ENCODE measurements around the gene LRFN5. TPM values are rescaled to one million over a fixed set of nuclear protein-coding genes. Genes with fewer than 3 reads are reported as not detected.
"Not testable (repeated sequence)": the region's sequence is repeated elsewhere in the genome, so short reads cannot be mapped to it uniquely, and the experiment has no call there.

Gene LRFN5
- polyA plus RNA-seq, 1 of the 3 experiments (the other 2 are of a cell fraction) = not detected

DNA sequence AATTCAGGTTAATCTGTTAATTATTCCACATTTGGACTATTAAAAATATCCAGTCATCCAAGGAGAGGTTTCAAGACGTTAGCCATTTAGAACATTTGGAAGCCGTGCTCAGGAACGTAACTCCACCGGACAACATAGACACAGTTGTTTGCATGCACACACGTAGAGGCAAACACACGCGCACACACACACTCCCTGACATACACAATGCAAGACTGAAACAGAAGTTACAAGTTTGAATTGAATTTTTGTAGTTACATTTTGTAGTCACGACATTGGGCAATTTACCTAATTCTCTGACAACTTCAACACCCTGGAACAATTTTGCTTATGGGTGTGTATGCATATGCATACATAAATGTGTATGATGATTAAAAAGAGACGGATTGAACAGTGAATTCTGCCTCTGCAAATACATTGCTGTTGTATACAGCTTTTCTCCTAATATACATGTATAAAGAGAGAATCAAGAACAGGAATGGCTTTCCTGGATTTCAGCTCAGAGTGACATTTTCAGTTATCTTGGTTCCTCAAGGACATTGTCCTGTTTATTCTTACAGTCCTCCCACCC, 298.8 kb downstream of the LRFN5 start:
- H3K79me2 ChIP-seq (ENCODE audit: insufficient read depth) = no peaks in the 10 kb centered on the region
- TF ChIP-seq JUND (IDR thresholded peaks at IDR 0.05) = no peak
- no peak for TF ChIP-seq FOSL2 (IDR thresholded peaks at IDR 0.05; ENCODE audit: borderline replicate concordance, low read depth)
- TF ChIP-seq, protein P1, sequence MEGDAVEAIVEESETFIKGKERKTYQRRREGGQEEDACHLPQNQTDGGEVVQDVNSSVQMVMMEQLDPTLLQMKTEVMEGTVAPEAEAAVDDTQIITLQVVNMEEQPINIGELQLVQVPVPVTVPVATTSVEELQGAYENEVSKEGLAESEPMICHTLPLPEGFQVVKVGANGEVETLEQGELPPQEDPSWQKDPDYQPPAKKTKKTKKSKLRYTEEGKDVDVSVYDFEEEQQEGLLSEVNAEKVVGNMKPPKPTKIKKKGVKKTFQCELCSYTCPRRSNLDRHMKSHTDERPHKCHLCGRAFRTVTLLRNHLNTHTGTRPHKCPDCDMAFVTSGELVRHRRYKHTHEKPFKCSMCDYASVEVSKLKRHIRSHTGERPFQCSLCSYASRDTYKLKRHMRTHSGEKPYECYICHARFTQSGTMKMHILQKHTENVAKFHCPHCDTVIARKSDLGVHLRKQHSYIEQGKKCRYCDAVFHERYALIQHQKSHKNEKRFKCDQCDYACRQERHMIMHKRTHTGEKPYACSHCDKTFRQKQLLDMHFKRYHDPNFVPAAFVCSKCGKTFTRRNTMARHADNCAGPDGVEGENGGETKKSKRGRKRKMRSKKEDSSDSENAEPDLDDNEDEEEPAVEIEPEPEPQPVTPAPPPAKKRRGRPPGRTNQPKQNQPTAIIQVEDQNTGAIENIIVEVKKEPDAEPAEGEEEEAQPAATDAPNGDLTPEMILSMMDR (IDR thresholded peaks at IDR 0.05) = no peak
- 47% methylated on average over 9 of the region's 9 CpGs for WGBS (ENCODE audit: low lambda C conversion rate)
- no peaks in the 10 kb centered on the region for H4K20me1 ChIP-seq (ENCODE audit: insufficient read depth)
- H3K27ac ChIP-seq (ENCODE audit: low read depth in 2 of 2, low read length in 1 of 2) = no peak overlapping the region
- no peak for DNase-seq
- H2AFZ ChIP-seq (ENCODE audit: low read depth) = no peak overlapping the region
- H3K4me2 ChIP-seq = no peak overlapping the region
- no peaks in the 10 kb centered on the region; a peak in 1 of 4 replicates for H3K4me1 ChIP-seq (ENCODE audit: control insufficient read depth in 1 of 2, insufficient read depth in 2 of 2, low read depth in 1 of 2, low read length in 1 of 2)
- H3K27me3 ChIP-seq (ENCODE audit: insufficient read depth) = no peaks in the 10 kb centered on the region
- H3K4me3 ChIP-seq (ENCODE audit: low read depth in 2 of 2, low read length in 1 of 2) = no peak overlapping the region
- H3K9ac ChIP-seq = no peak overlapping the region
- no peaks in the 10 kb centered on the region for H3K9me2 ChIP-seq
- CTCF ChIA-PET = no interaction called here
- H3F3A ChIP-seq (replicated peaks; ENCODE audit: insufficient read depth) = no peaks in the 10 kb centered on the region
- POLR2A ChIA-PET = no interaction called here
- H3K9me3 ChIP-seq = no peaks in the 10 kb centered on the region
- no peaks in the 10 kb centered on the region for H3K36me3 ChIP-seq (replicated peaks in 1 of 2; ENCODE audit: control insufficient read depth in 1 of 2, insufficient read depth in 2 of 2, low read length in 1 of 2)

GRCh38 chr14:41911155-41911554, 304.5 kb downstream of the LRFN5 start:
- CTCF ChIA-PET; H3K9me2 ChIP-seq; H3K9ac ChIP-seq; H3F3A ChIP-seq (replicated peaks; ENCODE audit: insufficient read depth); DNase-seq; POLR2A ChIA-PET; H3K4me2 ChIP-seq; H3K36me3 ChIP-seq (replicated peaks in 1 of 2; ENCODE audit: control insufficient read depth in 1 of 2, insufficient read depth in 2 of 2, low read length in 1 of 2); H3K9me3 ChIP-seq; H3K4me1 ChIP-seq (ENCODE audit: control insufficient read depth in 1 of 2, insufficient read depth in 2 of 2, low read depth in 1 of 2, low read length in 1 of 2); H2AFZ ChIP-seq (ENCODE audit: low read depth); H4K20me1 ChIP-seq (ENCODE audit: insufficient read depth); H3K27me3 ChIP-seq (ENCODE audit: insufficient read depth); H3K79me2 ChIP-seq (ENCODE audit: insufficient read depth); H3K4me3 ChIP-seq (ENCODE audit: low read depth in 2 of 2, low read length in 1 of 2); H3K27ac ChIP-seq (ENCODE audit: low read depth in 2 of 2, low read length in 1 of 2): not testable (repeated sequence)
- 2% methylated on average over 6 of the region's 12 CpGs for WGBS (ENCODE audit: low lambda C conversion rate)

DNA sequence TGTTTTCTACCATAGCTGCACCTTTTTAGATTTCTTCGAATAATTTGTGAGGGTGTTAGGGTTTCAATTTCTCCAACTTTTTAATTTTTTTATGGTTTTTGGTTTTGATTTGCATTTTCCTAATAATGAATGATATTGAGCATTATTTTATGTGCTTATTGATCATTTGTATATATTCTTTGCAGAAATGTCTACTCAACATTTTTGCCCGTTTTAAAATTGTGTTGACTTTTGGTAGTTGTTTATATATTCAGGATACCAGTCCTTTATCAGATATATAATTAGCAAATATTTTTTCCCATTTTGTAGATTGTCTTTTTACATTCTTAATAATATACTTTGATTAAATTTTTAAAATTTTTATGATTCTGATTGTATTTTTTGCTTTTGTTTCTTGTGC, 306.7 kb downstream of the LRFN5 start:
- CTCF ChIA-PET = no interaction called here
- DNase-seq = no peak
- Histone ChIP-seq H3K9ac (no peak overlapping the region), H3K27me3 (ENCODE audit: insufficient read depth) (no peaks in the 10 kb centered on the region), H3K4me3 (ENCODE audit: low read depth in 2 of 2, low read length in 1 of 2) (no peak overlapping the region), H3K79me2 (ENCODE audit: insufficient read depth) (no peaks in the 10 kb centered on the region), H3K4me1 (ENCODE audit: control insufficient read depth in 1 of 2, insufficient read depth in 2 of 2, low read depth in 1 of 2, low read length in 1 of 2) (no peaks in the 10 kb centered on the region), H3K9me3 (no peaks in the 10 kb centered on the region), H3K27ac (ENCODE audit: low read depth in 2 of 2, low read length in 1 of 2) (no peak overlapping the region), H2AFZ (ENCODE audit: low read depth) (no peak overlapping the region), H3K9me2 (no peaks in the 10 kb centered on the region), H4K20me1 (ENCODE audit: insufficient read depth) (no peaks in the 10 kb centered on the region), H3K4me2 (no peak overlapping the region), H3K36me3 (replicated peaks in 1 of 2; ENCODE audit: control insufficient read depth in 1 of 2, insufficient read depth in 2 of 2, low read length in 1 of 2) (no peaks in the 10 kb centered on the region), H3F3A (replicated peaks; ENCODE audit: insufficient read depth) (no peaks in the 10 kb centered on the region)
- WGBS (ENCODE audit: low lambda C conversion rate) = 4% methylated on average over 2 of the region's 2 CpGs
- TF ChIP-seq, protein P1 (IDR thresholded peaks at IDR 0.05) = no peak
- no peak for TF ChIP-seq ZBTB33 (IDR thresholded peaks at IDR 0.05; ENCODE audit: borderline replicate concordance, low read depth)
- no peak for TF ChIP-seq POLR2AphosphoS5 (IDR thresholded peaks at IDR 0.05; ENCODE audit: low read depth, low read length)
- TF ChIP-seq MEF2A (IDR thresholded peaks at IDR 0.05; ENCODE audit: borderline replicate concordance, low read depth) = no peak
- TF ChIP-seq, protein P2, sequence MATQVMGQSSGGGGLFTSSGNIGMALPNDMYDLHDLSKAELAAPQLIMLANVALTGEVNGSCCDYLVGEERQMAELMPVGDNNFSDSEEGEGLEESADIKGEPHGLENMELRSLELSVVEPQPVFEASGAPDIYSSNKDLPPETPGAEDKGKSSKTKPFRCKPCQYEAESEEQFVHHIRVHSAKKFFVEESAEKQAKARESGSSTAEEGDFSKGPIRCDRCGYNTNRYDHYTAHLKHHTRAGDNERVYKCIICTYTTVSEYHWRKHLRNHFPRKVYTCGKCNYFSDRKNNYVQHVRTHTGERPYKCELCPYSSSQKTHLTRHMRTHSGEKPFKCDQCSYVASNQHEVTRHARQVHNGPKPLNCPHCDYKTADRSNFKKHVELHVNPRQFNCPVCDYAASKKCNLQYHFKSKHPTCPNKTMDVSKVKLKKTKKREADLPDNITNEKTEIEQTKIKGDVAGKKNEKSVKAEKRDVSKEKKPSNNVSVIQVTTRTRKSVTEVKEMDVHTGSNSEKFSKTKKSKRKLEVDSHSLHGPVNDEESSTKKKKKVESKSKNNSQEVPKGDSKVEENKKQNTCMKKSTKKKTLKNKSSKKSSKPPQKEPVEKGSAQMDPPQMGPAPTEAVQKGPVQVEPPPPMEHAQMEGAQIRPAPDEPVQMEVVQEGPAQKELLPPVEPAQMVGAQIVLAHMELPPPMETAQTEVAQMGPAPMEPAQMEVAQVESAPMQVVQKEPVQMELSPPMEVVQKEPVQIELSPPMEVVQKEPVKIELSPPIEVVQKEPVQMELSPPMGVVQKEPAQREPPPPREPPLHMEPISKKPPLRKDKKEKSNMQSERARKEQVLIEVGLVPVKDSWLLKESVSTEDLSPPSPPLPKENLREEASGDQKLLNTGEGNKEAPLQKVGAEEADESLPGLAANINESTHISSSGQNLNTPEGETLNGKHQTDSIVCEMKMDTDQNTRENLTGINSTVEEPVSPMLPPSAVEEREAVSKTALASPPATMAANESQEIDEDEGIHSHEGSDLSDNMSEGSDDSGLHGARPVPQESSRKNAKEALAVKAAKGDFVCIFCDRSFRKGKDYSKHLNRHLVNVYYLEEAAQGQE (IDR thresholded peaks at IDR 0.05; ENCODE audit: low read depth, low read length) = no peak
- POLR2A ChIA-PET = no interaction called here

All from SK-N-SH (cell line).